H9 (cell line): ENCODE results near the gene HERC6. TPM values are rescaled to one million over a fixed set of nuclear protein-coding genes. Genes with fewer than 3 reads are reported as not detected.
"Not testable (repeated sequence)": the region's sequence is repeated elsewhere in the genome, so short reads cannot be mapped to it uniquely, and the experiment has no call there.

Experiments
- DNase-seq: peaks from one replicate; pipeline ENCODE4 v3.0.0-alpha.2; 2017
- H2AFZ ChIP-seq: one replicate; pipeline ENCODE4 v1.6.1; 2013; ENCODE audit warnings: mild to moderate bottlenecking, low read length, control low read depth, moderate library complexity
- H2AK5ac ChIP-seq: 2 replicates; pipeline ENCODE4 v1.6.1; 2013; ENCODE audit warnings: low read length, control low read depth, mixed read lengths; ENCODE audit not compliant: insufficient read length
- H2BK120ac ChIP-seq: one replicate; pipeline ENCODE4 v1.6.1; 2013; ENCODE audit warnings: low read depth, mild to moderate bottlenecking, low read length, control low read depth, inconsistent platforms; ENCODE audit not compliant: poor library complexity, severe bottlenecking
- H2BK12ac ChIP-seq: 2 replicates; pipeline ENCODE4 v1.6.1; 2013; ENCODE audit warnings: low read length, control low read depth, mixed read lengths, low read depth; ENCODE audit not compliant: insufficient read length
- H2BK15ac ChIP-seq: 2 replicates; pipeline ENCODE4 v1.6.1; 2013; ENCODE audit warnings: low read depth, low read length, control low read depth
- H2BK20ac ChIP-seq: one replicate; pipeline ENCODE4 v1.6.1; 2013; ENCODE audit warnings: low read depth, mild to moderate bottlenecking, low read length, control low read depth, inconsistent platforms; ENCODE audit not compliant: poor library complexity, severe bottlenecking
- H2BK5ac ChIP-seq: 2 replicates; pipeline ENCODE4 v1.6.1; 2013; ENCODE audit warnings: low read length, control low read depth, mixed read lengths; ENCODE audit not compliant: insufficient read length
- H3K14ac ChIP-seq: 2 replicates; pipeline ENCODE4 v1.6.1; 2013; ENCODE audit warnings: low read length, control low read depth; ENCODE audit not compliant: insufficient read depth
- H3K18ac ChIP-seq: 2 replicates; pipeline ENCODE4 v1.6.1; 2013; ENCODE audit warnings: low read depth, mild to moderate bottlenecking, mixed read lengths, low read length, control low read depth; ENCODE audit not compliant: insufficient read length
- H3K23ac ChIP-seq: 2 replicates; pipeline ENCODE4 v1.6.1; 2013; ENCODE audit warnings: low read length, control low read depth, mixed read lengths, low read depth; ENCODE audit not compliant: insufficient read length
- H3K23me2 ChIP-seq: 2 replicates; pipeline ENCODE4 v1.6.1; 2013; ENCODE audit warnings: low read depth, mild to moderate bottlenecking, mixed read lengths, low read length, control low read depth; ENCODE audit not compliant: insufficient read length, poor library complexity, severe bottlenecking
- H3K27ac ChIP-seq: 2 replicates; pipeline ENCODE4 v1.5.1; 2013; ENCODE audit warnings: low read length, control low read depth, mixed read lengths, low read depth; ENCODE audit not compliant: insufficient read length
- H3K27me3 ChIP-seq: 2 replicates; pipeline ENCODE4 v1.6.1; 2013; ENCODE audit warnings: low read length, control low read depth, inconsistent platforms; ENCODE audit not compliant: insufficient read depth
- H3K4ac ChIP-seq: 2 replicates; pipeline ENCODE4 v1.6.1; 2013; ENCODE audit warnings: low read depth, mild to moderate bottlenecking, control low read depth, inconsistent platforms, low read length, moderate library complexity
- H3K4me1 ChIP-seq: 2 replicates; pipeline ENCODE4 v1.6.1; 2013; ENCODE audit warnings: low read length, control low read depth, inconsistent platforms; ENCODE audit not compliant: insufficient read depth
- H3K4me2 ChIP-seq: 2 replicates; pipeline ENCODE4 v1.6.1; 2013; ENCODE audit warnings: low read length, control low read depth, mixed read lengths; ENCODE audit not compliant: insufficient read length, insufficient read depth
- H3K56ac ChIP-seq: 2 replicates; pipeline ENCODE4 v1.6.1; 2013; ENCODE audit warnings: low read depth, mild to moderate bottlenecking, mixed read lengths, low read length, control low read depth; ENCODE audit not compliant: insufficient read length
- H3K79me1 ChIP-seq: 2 replicates; pipeline ENCODE4 v1.6.1; 2013; ENCODE audit warnings: low read depth, mild to moderate bottlenecking, moderate library complexity, low read length, control low read depth, inconsistent platforms; ENCODE audit not compliant: insufficient read depth, poor library complexity, severe bottlenecking
- H3K79me2 ChIP-seq: 2 replicates; pipeline ENCODE4 v1.6.1; 2013; ENCODE audit warnings: low read length, control low read depth, inconsistent platforms; ENCODE audit not compliant: insufficient read depth
- H3K9ac ChIP-seq: 2 replicates; pipeline ENCODE4 v1.6.1; 2013; ENCODE audit warnings: low read length, control low read depth, mixed read lengths; ENCODE audit not compliant: insufficient read length; ENCODE audit errors: extremely low read depth
- H3K9me3 ChIP-seq: one replicate; pipeline ENCODE4 v1.6.1; 2013; ENCODE audit warnings: low read depth, low read length, inconsistent platforms; ENCODE audit not compliant: control insufficient read depth
- H3T11ph ChIP-seq: one replicate; pipeline ENCODE4 v1.6.1; 2013; ENCODE audit warnings: mild to moderate bottlenecking, low read length, control low read depth, inconsistent platforms
- H4K20me1 ChIP-seq: one replicate; pipeline ENCODE4 v1.6.1; 2013; ENCODE audit not compliant: control insufficient read depth, insufficient read length, insufficient read depth
- H4K5ac ChIP-seq: 2 replicates; pipeline ENCODE4 v1.6.1; 2013; ENCODE audit warnings: low read depth, mild to moderate bottlenecking, mixed read lengths, low read length, control low read depth; ENCODE audit not compliant: insufficient read length
- H4K8ac ChIP-seq: replicated peaks from 2 replicates; pipeline ENCODE4 v1.6.1; 2013; ENCODE audit warnings: low read length, control low read depth, mixed read lengths, low read depth; ENCODE audit not compliant: insufficient read length
- H4K91ac ChIP-seq: 2 replicates; pipeline ENCODE4 v1.6.1; 2013; ENCODE audit warnings: low read depth, mild to moderate bottlenecking, moderate library complexity, mixed read lengths, low read length, control low read depth; ENCODE audit not compliant: insufficient read length
- H3K27ac Mint-ChIP-seq, 3 experiments: 2 replicates in 2 of 3; 3 replicates in 1 of 3; pipeline ENCODE4 v1.8.0; 2020 to 2021; ENCODE audit warnings: mixed read lengths in 3 of 3, mild to moderate bottlenecking in 1 of 3, moderate library complexity in 1 of 3
- H3K27me3 Mint-ChIP-seq: 2 replicates; pipeline ENCODE4 v1.8.0; 2021; ENCODE audit warnings: low read depth, mild to moderate bottlenecking, moderate library complexity, mixed read lengths
- H3K36me3 Mint-ChIP-seq, 3 experiments: 2 replicates in 2 of 3; 3 replicates in 1 of 3; pipeline ENCODE4 v1.8.0; 2020 to 2021; ENCODE audit warnings: low read depth in 3 of 3, mixed read lengths in 3 of 3; ENCODE audit not compliant: insufficient read depth in 1 of 3
- H3K4me1 Mint-ChIP-seq, 2 experiments: 2 replicates each; pipeline ENCODE4 v1.8.0; 2020; ENCODE audit warnings: mixed read lengths in 2 of 2
- H3K4me3 Mint-ChIP-seq, 2 experiments: 2 replicates in 1 of 2; 3 replicates in 1 of 2; pipeline ENCODE4 v1.8.0; 2020 to 2021; ENCODE audit warnings: mild to moderate bottlenecking in 2 of 2, mixed read lengths in 2 of 2, moderate library complexity in 1 of 2
- H3K9me3 Mint-ChIP-seq, 2 experiments: 2 replicates in 1 of 2; 3 replicates in 1 of 2; pipeline ENCODE4 v1.8.0; 2020; ENCODE audit warnings: mild to moderate bottlenecking in 2 of 2, mixed read lengths in 2 of 2, moderate library complexity in 1 of 2
- CTCF ChIP-seq: fragments of 200-600 bp; sonication (generic); conservative IDR thresholded peaks from 3 replicates; pipeline ENCODE4 v1.8.0; 2021; ENCODE audit warnings: antibody characterized with exemption, mild to moderate bottlenecking
- WGBS: extraction: QIAGEN DNeasy Blood & Tissue Kit; methylation state at CpG from one replicate; pipeline ENCODE4 v1.1.7; 2013; ENCODE audit warnings: missing lambda C conversion rate, low lambda C conversion rate, mixed read lengths; ENCODE audit not compliant: insufficient read length; ENCODE audit errors: extremely low coverage; 5-methylcytosine and 5-hydroxymethylcytosine counted together
- total RNA-seq: library from RNA; stranded (reverse); gene quantifications from 2 replicates; pipeline ENCODE4 v1.2.1, GENCODE V29; 2021

Gene HERC6
- total RNA-seq, 1 experiment from 2014 or later, result 8.2 TPM

- DNase-seq, result no peak
- H3K4me1 Mint-ChIP-seq, result peaks cover 20 to 39% of the 10 kb centered on the region in 2 experiments
Observed at GRCh38 chr4:88447371-88448095, 68.9 kb downstream of the HERC6 start.

GRCh38 chr4:88448211-88448765 lies 69.6 kb downstream of the HERC6 start:
- H2AK5ac ChIP-seq, H2BK5ac ChIP-seq, H3K23ac ChIP-seq, H3K9me3 Mint-ChIP-seq, H2BK12ac ChIP-seq, H3K9me3 ChIP-seq, H2BK120ac ChIP-seq, H3K14ac ChIP-seq, H3K9ac ChIP-seq, H4K8ac ChIP-seq, H4K5ac ChIP-seq, H3K4ac ChIP-seq, H3K27me3 Mint-ChIP-seq, H3K27ac ChIP-seq, H3K4me1 ChIP-seq, H3K79me2 ChIP-seq, DNase-seq, H2AFZ ChIP-seq, H3K79me1 ChIP-seq, H3K18ac ChIP-seq, H4K91ac ChIP-seq, H3K36me3 Mint-ChIP-seq, H2BK20ac ChIP-seq, H3K27me3 ChIP-seq, H3K4me2 ChIP-seq, H3K56ac ChIP-seq, H3K4me3 Mint-ChIP-seq, H3K23me2 ChIP-seq, H4K20me1 ChIP-seq, H3T11ph ChIP-seq, H2BK15ac ChIP-seq: not testable (repeated sequence)
- Mint-ChIP-seq H3K27ac (peak overlapping the region in 1 of 3 experiments; percentile 35; a peak in 1 of 7 replicates), H3K4me1 (peaks cover 16 to 34% of the 10 kb centered on the region in 2 experiments)
- WGBS, result no CpG with 5 or more reads among the region's 7 CpGs

More at GRCh38 chr4:88447371-88448095, 68.9 kb downstream of the HERC6 start:
- H3K27ac Mint-ChIP-seq, result no peak overlapping the region
- Histone ChIP-seq H3K27me3 (no peaks in the 10 kb centered on the region), H3K79me1 (no peaks in the 10 kb centered on the region), H3K79me2 (no peaks in the 10 kb centered on the region), H3K56ac (no peak overlapping the region), H3K9ac (no peak overlapping the region), H2AK5ac (no peak overlapping the region), H2BK15ac (no peak overlapping the region), H2BK20ac (no peak overlapping the region), H2BK5ac (no peak overlapping the region), H4K91ac (no peak overlapping the region), H3K9me3 (no peaks in the 10 kb centered on the region), H3K4ac (no peak overlapping the region), H2BK12ac (no peak overlapping the region), H3K23me2 (no peaks in the 10 kb centered on the region), H4K8ac (no peak overlapping the region), H3K14ac (no peak overlapping the region), H4K20me1 (no peaks in the 10 kb centered on the region), H3K27ac (no peak overlapping the region), H3K4me2 (no peak overlapping the region), H3K18ac (no peak overlapping the region), H4K5ac (no peak overlapping the region), H2BK120ac (no peak overlapping the region), H3K23ac (no peak overlapping the region), H2AFZ (no peak overlapping the region), H3K4me1 (peaks cover 5% of the 10 kb centered on the region; the same call in 1 of the 2 replicates), H3T11ph (no peak overlapping the region)
- peaks cover 4 to 6% of the 10 kb centered on the region in 2 experiments; a peak in 3 of 5 replicates for H3K9me3 Mint-ChIP-seq
- no peak for TF ChIP-seq CTCF
- H3K36me3 Mint-ChIP-seq, result peaks cover 5 to 8% (median 8%) of the 10 kb centered on the region in 3 experiments; a peak in 6 of 7 replicates
- WGBS, result no CpG with 5 or more reads among the region's 5 CpGs
- no peaks in the 10 kb centered on the region for H3K27me3 Mint-ChIP-seq
- no peak overlapping the region; a peak in 1 of 5 replicates for H3K4me3 Mint-ChIP-seq
